ENCODE results near the gene ZC3HAV1. TPM values are rescaled to one million over a fixed set of nuclear protein-coding genes. Genes with fewer than 3 reads are reported as not detected.
"Not testable (repeated sequence)": the region's sequence is repeated elsewhere in the genome, so short reads cannot be mapped to it uniquely, and the experiment has no call there.

The ZC3HAV1 gene
- total and polyA plus RNA-seq, 2 experiments from 2014 or later: 24.8 to 56.8 TPM

GRCh38 chr7:139125657-139126056 is 16.1 kb upstream of the ZC3HAV1 start (continued):
- TF ChIP-seq, protein P1, sequence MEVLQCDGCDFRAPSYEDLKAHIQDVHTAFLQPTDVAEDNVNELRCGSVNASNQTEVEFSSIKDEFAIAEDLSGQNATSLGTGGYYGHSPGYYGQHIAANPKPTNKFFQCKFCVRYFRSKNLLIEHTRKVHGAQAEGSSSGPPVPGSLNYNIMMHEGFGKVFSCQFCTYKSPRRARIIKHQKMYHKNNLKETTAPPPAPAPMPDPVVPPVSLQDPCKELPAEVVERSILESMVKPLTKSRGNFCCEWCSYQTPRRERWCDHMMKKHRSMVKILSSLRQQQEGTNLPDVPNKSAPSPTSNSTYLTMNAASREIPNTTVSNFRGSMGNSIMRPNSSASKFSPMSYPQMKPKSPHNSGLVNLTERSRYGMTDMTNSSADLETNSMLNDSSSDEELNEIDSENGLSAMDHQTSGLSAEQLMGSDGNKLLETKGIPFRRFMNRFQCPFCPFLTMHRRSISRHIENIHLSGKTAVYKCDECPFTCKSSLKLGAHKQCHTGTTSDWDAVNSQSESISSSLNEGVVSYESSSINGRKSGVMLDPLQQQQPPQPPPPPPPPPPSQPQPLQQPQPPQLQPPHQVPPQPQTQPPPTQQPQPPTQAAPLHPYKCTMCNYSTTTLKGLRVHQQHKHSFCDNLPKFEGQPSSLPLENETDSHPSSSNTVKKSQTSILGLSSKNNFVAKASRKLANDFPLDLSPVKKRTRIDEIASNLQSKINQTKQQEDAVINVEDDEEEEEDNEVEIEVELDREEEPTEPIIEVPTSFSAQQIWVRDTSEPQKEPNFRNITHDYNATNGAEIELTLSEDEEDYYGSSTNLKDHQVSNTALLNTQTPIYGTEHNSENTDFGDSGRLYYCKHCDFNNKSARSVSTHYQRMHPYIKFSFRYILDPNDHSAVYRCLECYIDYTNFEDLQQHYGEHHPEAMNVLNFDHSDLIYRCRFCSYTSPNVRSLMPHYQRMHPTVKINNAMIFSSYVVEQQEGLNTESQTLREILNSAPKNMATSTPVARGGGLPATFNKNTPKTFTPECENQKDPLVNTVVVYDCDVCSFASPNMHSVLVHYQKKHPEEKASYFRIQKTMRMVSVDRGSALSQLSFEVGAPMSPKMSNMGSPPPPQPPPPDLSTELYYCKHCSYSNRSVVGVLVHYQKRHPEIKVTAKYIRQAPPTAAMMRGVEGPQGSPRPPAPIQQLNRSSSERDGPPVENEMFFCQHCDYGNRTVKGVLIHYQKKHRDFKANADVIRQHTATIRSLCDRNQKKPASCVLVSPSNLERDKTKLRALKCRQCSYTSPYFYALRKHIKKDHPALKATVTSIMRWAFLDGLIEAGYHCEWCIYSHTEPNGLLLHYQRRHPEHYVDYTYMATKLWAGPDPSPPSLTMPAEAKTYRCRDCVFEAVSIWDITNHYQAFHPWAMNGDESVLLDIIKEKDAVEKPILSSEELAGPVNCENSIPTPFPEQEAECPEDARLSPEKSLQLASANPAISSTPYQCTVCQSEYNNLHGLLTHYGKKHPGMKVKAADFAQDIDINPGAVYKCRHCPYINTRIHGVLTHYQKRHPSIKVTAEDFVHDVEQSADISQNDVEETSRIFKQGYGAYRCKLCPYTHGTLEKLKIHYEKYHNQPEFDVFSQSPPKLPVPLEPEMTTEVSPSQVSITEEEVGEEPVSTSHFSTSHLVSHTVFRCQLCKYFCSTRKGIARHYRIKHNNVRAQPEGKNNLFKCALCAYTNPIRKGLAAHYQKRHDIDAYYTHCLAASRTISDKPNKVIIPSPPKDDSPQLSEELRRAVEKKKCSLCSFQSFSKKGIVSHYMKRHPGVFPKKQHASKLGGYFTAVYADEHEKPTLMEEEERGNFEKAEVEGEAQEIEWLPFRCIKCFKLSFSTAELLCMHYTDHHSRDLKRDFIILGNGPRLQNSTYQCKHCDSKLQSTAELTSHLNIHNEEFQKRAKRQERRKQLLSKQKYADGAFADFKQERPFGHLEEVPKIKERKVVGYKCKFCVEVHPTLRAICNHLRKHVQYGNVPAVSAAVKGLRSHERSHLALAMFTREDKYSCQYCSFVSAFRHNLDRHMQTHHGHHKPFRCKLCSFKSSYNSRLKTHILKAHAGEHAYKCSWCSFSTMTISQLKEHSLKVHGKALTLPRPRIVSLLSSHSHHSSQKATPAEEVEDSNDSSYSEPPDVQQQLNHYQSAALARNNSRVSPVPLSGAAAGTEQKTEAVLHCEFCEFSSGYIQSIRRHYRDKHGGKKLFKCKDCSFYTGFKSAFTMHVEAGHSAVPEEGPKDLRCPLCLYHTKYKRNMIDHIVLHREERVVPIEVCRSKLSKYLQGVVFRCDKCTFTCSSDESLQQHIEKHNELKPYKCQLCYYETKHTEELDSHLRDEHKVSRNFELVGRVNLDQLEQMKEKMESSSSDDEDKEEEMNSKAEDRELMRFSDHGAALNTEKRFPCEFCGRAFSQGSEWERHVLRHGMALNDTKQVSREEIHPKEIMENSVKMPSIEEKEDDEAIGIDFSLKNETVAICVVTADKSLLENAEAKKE (CRISPR knock-in tag; IDR thresholded peaks at IDR 0.05): no peak
- TF ChIP-seq ZNF331 (CRISPR knock-in tag; IDR thresholded peaks at IDR 0.05; ENCODE audit: low read depth): no peak
- TF ChIP-seq NANOG (IDR thresholded peaks at IDR 0.05; ENCODE audit: borderline replicate concordance): no peak
- TF ChIP-seq EZH2phosphoT487 (IDR thresholded peaks at IDR 0.05; ENCODE audit: unreplicated experiment): no peak

DNA sequence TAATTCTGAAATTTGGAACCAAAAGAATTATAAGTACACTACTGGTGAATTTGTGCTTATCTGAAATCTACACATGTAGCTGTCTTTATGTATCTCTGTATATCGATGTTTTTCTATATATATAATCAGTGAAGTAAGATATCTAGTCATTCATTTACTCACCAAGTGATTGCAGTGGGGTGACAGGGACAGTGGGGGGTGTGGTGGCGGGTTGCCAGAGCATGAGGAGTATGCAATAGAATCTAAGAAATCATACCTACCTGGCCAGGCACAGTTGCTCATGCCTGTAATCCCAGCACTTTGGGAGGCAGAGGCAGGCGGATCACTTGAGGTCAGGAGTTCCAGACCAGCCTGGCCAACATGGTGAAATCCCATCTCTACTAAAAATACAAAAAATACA is 15.5 kb upstream of the ZC3HAV1 start:
- not testable (repeated sequence) for H3K27ac ChIP-seq (ENCODE audit: low read depth); H3K4me3 ChIP-seq; H3K9me3 Mint-ChIP-seq; H3K27ac Mint-ChIP-seq; H3K9me2 ChIP-seq (ENCODE audit: insufficient read depth); DNase-seq (ENCODE audit: low spot score); H3K79me2 ChIP-seq (replicated peaks; ENCODE audit: insufficient read depth); ATAC-seq; H3F3A ChIP-seq (replicated peaks; ENCODE audit: low read depth); H3K4me3 Mint-ChIP-seq; H3K4me2 ChIP-seq; H3K4me1 Mint-ChIP-seq; H2AFZ ChIP-seq; H3K27me3 ChIP-seq (ENCODE audit: insufficient read depth); H4K20me1 ChIP-seq (replicated peaks; ENCODE audit: insufficient read depth); H3K36me3 Mint-ChIP-seq (ENCODE audit: low read depth); H3K4me1 ChIP-seq (ENCODE audit: insufficient read depth); H3K27me3 Mint-ChIP-seq (ENCODE audit: insufficient read depth, low read depth, poor library complexity); H3K36me3 ChIP-seq (ENCODE audit: insufficient read depth)
